ENCODE results near the gene DGLUCY. TPM values are rescaled to one million over a fixed set of nuclear protein-coding genes. Genes with fewer than 3 reads are reported as not detected.

DGLUCY gene
- total RNA-seq, 1 experiment from 2014 or later = 67.0 TPM

DNA sequence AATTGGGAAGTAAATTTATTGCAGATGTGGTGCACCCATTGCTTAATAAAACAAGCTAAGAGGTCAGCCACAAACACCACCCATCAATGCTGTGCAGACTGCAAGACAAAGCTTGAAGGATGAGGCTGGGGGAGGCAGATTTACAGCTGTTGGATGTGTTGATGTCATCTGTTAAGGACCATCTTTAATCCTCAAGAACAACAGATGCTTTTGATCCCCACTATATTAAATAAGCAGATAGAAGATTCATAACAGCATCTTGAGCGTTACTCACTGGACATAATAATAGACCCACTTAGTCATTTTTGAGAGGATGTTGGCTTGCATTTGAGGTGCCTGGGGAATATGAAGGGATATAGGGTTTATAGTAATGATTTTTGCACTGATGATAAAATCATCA, 71.8 kb downstream of the DGLUCY start:
- Histone ChIP-seq H4K20me1 (ENCODE audit: insufficient read depth) (no peaks in the 10 kb centered on the region), H3K9me2 (ENCODE audit: insufficient read depth) (no peaks in the 10 kb centered on the region), H3K79me2 (ENCODE audit: insufficient read depth, low read length) (no peaks in the 10 kb centered on the region), H3K27ac (ENCODE audit: low read depth, low read length) (no peak overlapping the region), H3K4me2 (ENCODE audit: low read length) (no peak overlapping the region), H3K4me3 (replicated peaks in 1 of 2; ENCODE audit: low read depth in 1 of 2, low read length in 2 of 2) (no peak overlapping the region), H3K9ac (ENCODE audit: low read length) (no peak overlapping the region), H3K4me1 (ENCODE audit: control insufficient read depth in 1 of 2, insufficient read depth in 2 of 2, low read length in 2 of 2) (no peaks in the 10 kb centered on the region), H2AFZ (ENCODE audit: low read depth, low read length, poor library complexity, severe bottlenecking) (no peak overlapping the region), H3K9me3 (ENCODE audit: control insufficient read depth in 1 of 2, insufficient read depth in 1 of 2, low read depth in 1 of 2, low read length in 2 of 2) (no peaks in the 10 kb centered on the region), H3K27me3 (ENCODE audit: insufficient read depth, low read length) (no peaks in the 10 kb centered on the region), H3K36me3 (ENCODE audit: control insufficient read depth in 1 of 2, insufficient read depth in 2 of 2, low read length in 2 of 2) (peaks cover 22 to 33% of the 10 kb centered on the region in 2 experiments)
- DNase-seq (ENCODE audit: low read depth, low spot score) (no peak), ATAC-seq (no peak)
- RAD21 ChIA-PET (ENCODE audit: low non-redundant PET in 1 of 2, low total read pairs in 2 of 2, uncharacterized antibody in 2 of 2, unreplicated experiment in 2 of 2) = no interaction called here
- CTCF ChIA-PET = interaction anchor here (0.9 to 3.3 kb wide), 2 partner anchors 8 to 13 kb away, joined by 3 to 10 read pairs; no protein-coding TSS in a partner anchor
- TF ChIP-seq ZNF274 (IDR thresholded peaks at IDR 0.05; ENCODE audit: low read depth, low read length) (no peak), ZFX (IDR thresholded peaks at IDR 0.05) (no peak), CBX3 (IDR thresholded peaks at IDR 0.05; ENCODE audit: low read depth) (no peak), YY1 (IDR thresholded peaks at IDR 0.05; ENCODE audit: extremely low read depth, insufficient replicate concordance, low read depth, low read length) (no peak), SIN3A (IDR thresholded peaks at IDR 0.05; ENCODE audit: low read depth) (no peak), SP1 (IDR thresholded peaks at IDR 0.05; ENCODE audit: low read depth) (no peak), POLR2AphosphoS5 (IDR thresholded peaks at IDR 0.05; ENCODE audit: low read depth, low read length) (no peak), SRF (IDR thresholded peaks at IDR 0.05; ENCODE audit: low read depth) (no peak), FOSL1 (IDR thresholded peaks at IDR 0.05; ENCODE audit: low read depth) (no peak), POLR2A (IDR thresholded peaks at IDR 0.05; ENCODE audit: borderline replicate concordance, extremely low read depth, insufficient read depth, insufficient read length) (no peak), RAD21 (IDR thresholded peaks at IDR 0.05; ENCODE audit: low read depth) (no peak)
- TF ChIP-seq, protein P1, sequence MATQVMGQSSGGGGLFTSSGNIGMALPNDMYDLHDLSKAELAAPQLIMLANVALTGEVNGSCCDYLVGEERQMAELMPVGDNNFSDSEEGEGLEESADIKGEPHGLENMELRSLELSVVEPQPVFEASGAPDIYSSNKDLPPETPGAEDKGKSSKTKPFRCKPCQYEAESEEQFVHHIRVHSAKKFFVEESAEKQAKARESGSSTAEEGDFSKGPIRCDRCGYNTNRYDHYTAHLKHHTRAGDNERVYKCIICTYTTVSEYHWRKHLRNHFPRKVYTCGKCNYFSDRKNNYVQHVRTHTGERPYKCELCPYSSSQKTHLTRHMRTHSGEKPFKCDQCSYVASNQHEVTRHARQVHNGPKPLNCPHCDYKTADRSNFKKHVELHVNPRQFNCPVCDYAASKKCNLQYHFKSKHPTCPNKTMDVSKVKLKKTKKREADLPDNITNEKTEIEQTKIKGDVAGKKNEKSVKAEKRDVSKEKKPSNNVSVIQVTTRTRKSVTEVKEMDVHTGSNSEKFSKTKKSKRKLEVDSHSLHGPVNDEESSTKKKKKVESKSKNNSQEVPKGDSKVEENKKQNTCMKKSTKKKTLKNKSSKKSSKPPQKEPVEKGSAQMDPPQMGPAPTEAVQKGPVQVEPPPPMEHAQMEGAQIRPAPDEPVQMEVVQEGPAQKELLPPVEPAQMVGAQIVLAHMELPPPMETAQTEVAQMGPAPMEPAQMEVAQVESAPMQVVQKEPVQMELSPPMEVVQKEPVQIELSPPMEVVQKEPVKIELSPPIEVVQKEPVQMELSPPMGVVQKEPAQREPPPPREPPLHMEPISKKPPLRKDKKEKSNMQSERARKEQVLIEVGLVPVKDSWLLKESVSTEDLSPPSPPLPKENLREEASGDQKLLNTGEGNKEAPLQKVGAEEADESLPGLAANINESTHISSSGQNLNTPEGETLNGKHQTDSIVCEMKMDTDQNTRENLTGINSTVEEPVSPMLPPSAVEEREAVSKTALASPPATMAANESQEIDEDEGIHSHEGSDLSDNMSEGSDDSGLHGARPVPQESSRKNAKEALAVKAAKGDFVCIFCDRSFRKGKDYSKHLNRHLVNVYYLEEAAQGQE (IDR thresholded peaks at IDR 0.05; ENCODE audit: low read depth) = no peak
- TF ChIP-seq, protein P2, sequence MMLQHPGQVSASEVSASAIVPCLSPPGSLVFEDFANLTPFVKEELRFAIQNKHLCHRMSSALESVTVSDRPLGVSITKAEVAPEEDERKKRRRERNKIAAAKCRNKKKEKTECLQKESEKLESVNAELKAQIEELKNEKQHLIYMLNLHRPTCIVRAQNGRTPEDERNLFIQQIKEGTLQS (IDR thresholded peaks at IDR 0.05) = no peak
- intact Hi-C loops (cut with micrococcal nuclease) = no loop called here
- POLR2A ChIA-PET = no interaction called here
- BruUV-seq (replicated peaks) = no TSS peak
